GM12873 (cell line): ENCODE measurements around the gene TBC1D24.
A peak's percentile ranks its signal among the peaks of the same experiment; 100 is the strongest.

Source experiments
- TF ChIP-seq, protein P1 (sequence below): IDR thresholded peaks from 2 replicates; pipeline ENCODE4 v1.5.1; 2012; ENCODE audit warnings: low read depth, mild to moderate bottlenecking, moderate library complexity, low read length, control low read depth; ENCODE audit not compliant: insufficient read depth; ENCODE audit errors: missing control alignments

TBC1D24 gene

GRCh38 chr16:2508722-2509400 is 33.9 kb downstream of the TBC1D24 start:
- TF ChIP-seq, protein P1, sequence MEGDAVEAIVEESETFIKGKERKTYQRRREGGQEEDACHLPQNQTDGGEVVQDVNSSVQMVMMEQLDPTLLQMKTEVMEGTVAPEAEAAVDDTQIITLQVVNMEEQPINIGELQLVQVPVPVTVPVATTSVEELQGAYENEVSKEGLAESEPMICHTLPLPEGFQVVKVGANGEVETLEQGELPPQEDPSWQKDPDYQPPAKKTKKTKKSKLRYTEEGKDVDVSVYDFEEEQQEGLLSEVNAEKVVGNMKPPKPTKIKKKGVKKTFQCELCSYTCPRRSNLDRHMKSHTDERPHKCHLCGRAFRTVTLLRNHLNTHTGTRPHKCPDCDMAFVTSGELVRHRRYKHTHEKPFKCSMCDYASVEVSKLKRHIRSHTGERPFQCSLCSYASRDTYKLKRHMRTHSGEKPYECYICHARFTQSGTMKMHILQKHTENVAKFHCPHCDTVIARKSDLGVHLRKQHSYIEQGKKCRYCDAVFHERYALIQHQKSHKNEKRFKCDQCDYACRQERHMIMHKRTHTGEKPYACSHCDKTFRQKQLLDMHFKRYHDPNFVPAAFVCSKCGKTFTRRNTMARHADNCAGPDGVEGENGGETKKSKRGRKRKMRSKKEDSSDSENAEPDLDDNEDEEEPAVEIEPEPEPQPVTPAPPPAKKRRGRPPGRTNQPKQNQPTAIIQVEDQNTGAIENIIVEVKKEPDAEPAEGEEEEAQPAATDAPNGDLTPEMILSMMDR = no peak

GRCh38 chr16:2511128-2511800 is 36.3 kb downstream of the TBC1D24 start:
- TF ChIP-seq, protein P1 = no peak

DNA sequence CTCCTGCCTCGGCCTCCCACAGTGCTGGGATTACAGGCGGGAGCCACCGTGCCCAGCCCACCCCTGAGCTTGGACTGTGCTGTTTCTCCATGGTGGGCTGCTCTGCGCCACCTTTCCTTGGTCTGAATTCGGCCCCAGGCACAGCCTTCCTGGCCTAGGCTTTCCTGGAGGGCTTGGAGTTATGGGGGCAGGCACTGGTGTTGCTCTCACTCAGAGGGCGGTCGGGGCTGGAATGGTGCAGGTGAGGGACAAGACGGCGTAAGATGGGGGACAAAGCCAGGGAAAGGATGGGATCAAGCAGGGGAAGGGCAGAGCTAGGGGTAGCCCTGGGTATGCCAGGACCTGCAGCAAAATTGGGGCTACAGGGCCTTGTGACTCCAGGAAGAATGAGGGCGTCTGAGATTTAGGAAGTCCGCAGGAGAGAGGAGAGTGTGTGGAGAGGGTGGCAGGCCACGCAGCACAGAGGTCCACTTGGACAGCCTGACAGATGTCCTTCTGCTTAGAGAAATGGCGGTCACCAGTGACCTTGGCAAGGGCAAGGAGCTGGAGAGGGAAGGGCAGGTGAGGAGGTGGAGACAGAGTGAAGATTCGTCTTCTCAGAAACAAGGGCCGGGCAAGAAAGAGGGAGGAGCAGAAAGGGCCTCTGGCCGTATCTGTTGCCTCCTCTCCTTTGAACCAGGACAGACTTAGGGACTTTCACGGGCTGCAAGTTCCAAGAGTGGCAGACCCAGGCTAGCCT is 37.2 kb downstream of the TBC1D24 start:
- TF ChIP-seq, protein P1 = no peak

GRCh38 chr16:2512735-2513404 is 37.9 kb downstream of the TBC1D24 start:
- TF ChIP-seq, protein P1 = peak; percentile 18

DNA sequence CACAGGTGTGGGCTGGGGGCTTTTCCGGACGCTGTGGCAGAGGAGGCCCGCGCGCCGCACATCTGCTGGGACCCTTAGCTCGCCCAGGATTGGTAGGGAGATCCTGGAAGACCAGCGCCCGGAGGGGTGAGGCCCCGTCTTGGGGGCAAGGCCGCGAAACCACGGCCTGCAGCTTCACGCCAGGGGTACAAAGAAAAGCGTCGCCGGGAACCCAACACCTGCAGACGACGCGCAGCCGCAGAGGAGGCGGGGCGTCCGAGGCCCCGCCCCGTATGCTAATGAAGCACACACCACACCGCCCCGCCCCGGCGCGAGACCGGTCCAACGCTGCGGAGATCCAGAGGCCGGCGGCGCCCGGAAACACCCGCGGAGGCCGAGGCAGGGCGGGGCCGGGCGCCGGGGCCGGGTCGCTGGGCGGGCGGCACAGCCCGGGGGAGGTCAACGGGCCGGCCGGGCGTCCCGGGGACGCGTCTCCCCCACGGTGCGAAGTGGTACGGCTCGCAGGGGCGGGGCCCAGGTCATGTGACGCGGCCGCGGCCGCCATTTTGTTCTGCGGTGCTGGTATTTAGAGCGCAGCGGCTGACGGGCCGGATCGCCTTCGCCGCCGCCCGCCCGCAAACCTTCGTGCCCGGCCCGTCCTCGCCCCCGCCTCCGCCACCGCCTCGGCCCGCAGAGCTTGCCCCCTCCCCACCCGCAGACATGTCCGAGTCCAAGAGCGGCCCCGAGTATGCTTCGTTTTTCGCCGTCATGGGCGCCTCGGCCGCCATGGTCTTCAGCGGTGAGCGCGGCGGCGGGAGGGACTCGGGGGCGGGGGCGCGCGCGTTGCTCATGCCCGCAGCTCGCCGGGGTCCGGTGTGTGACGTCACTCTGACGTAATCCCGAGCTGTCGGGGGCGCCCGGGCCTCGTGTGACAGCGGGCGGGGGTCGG is 38.7 kb downstream of the TBC1D24 start, which contains the start of gene ATP6V0C:
TSS of gene ATP6V0C (plus strand) at position 548 of the 928 bp plus-strand sequence. CDS start at position 700, 152 bp downstream.
- TF ChIP-seq, protein P1 = no peak

GRCh38 chr16:2514333-2515179 is 39.6 kb downstream of the TBC1D24 start:
- TF ChIP-seq, protein P1 = no peak
